ENCODE data around the gene TFR2.

GRCh38 chr7:100670074-100670473 lies 28.7 kb upstream of the TFR2 start:
- TF ChIP-seq CTCF (IDR thresholded peaks at IDR 0.05 in 2 of 3, conservative IDR thresholded peaks at IDR 0.05 in 1 of 3; ENCODE audit: borderline replicate concordance in 1 of 3, insufficient read depth in 1 of 3, low read depth in 2 of 3, low read length in 2 of 3) (no peak), REST (IDR thresholded peaks at IDR 0.05; ENCODE audit: low read depth) (no peak), CEBPB (IDR thresholded peaks at IDR 0.05; ENCODE audit: low read depth) (no peak), EZH2phosphoT487 (IDR thresholded peaks at IDR 0.05; ENCODE audit: borderline replicate concordance) (no peak), POLR2A (IDR thresholded peaks at IDR 0.05; ENCODE audit: borderline replicate concordance, extremely low read depth, insufficient read depth, insufficient read length) (no peak), RAD21 (IDR thresholded peaks at IDR 0.05; ENCODE audit: low read depth) (no peak), ELF1 (IDR thresholded peaks at IDR 0.05; ENCODE audit: borderline replicate concordance, low read depth) (no peak), SP1 (IDR thresholded peaks at IDR 0.05; ENCODE audit: low read depth) (no peak), EZH2 (IDR thresholded peaks at IDR 0.05) (no peak), ZNF274 (IDR thresholded peaks at IDR 0.05; ENCODE audit: low read depth, low read length) (no peak), POLR2AphosphoS5 (IDR thresholded peaks at IDR 0.05; ENCODE audit: low read depth, low read length) (no peak), FOSL1 (IDR thresholded peaks at IDR 0.05; ENCODE audit: low read depth) (no peak), SRF (IDR thresholded peaks at IDR 0.05; ENCODE audit: low read depth) (no peak), JUND (IDR thresholded peaks at IDR 0.05) (no peak)

All from HCT116 (cell line).